GM18508 (cell line): Measurements from ENCODE around the gene ST7L.

ENCODE experiments used
- ATAC-seq: cut with Tn5 transposase; IDR thresholded peaks from one replicate; pipeline ENCODE4 v1.9.1; 2021; ENCODE audit warnings: moderate number of reproducible peaks; ENCODE audit not compliant: insufficient read depth, unreplicated experiment

ST7L gene

GRCh38 chr1:112520166-112520565, 98.8 kb downstream of the ST7L start:
- ATAC-seq = no peak

GRCh38 chr1:112518186-112518585, 100.8 kb downstream of the ST7L start:
- ATAC-seq = no peak

GRCh38 chr1:112517646-112518045, 101.3 kb downstream of the ST7L start:
- ATAC-seq = no peak

- no peak for ATAC-seq
These were observed 101.7 kb downstream of the ST7L start for GRCh38 chr1:112517231-112517630.

GRCh38 chr1:112516141-112516540, 102.8 kb downstream of the ST7L start:
- ATAC-seq = no peak

GRCh38 chr1:112515311-112516009, 103.5 kb downstream of the ST7L start:
- no peak for ATAC-seq

GRCh38 chr1:112514901-112515300, 104.0 kb downstream of the ST7L start:
- ATAC-seq = no peak

- ATAC-seq = no peak
These were observed 105.7 kb downstream of the ST7L start for GRCh38 chr1:112513112-112513870.

- ATAC-seq = no peak
These were observed 107.0 kb downstream of the ST7L start for GRCh38 chr1:112511897-112512296.

- no peak for ATAC-seq
These were observed 108.6 kb downstream of the ST7L start for GRCh38 chr1:112510340-112510739.

- no peak for ATAC-seq
These were observed 109.2 kb downstream of the ST7L start for GRCh38 chr1:112509660-112510178.

- no peak for ATAC-seq
These were observed 109.8 kb downstream of the ST7L start for GRCh38 chr1:112509005-112509659.

- no peak for ATAC-seq
These were observed 110.5 kb downstream of the ST7L start, which contains the start of gene WNT2B for GRCh38 chr1:112508278-112509004. Gene WNT2B, plus strand, starts transcription at chr1:112508965. Its CDS starts 298 bp downstream, at chr1:112509263.

GRCh38 chr1:112507921-112508277, 111.0 kb downstream of the ST7L start:
- no peak for ATAC-seq

GRCh38 chr1:112507336-112507735, 111.6 kb downstream of the ST7L start:
- ATAC-seq = no peak

GRCh38 chr1:112506731-112507130, 112.2 kb downstream of the ST7L start:
- ATAC-seq = no peak

- no peak for ATAC-seq
These were observed 112.6 kb downstream of the ST7L start for GRCh38 chr1:112506306-112506705.

GRCh38 chr1:112505878-112506277, 113.1 kb downstream of the ST7L start:
- ATAC-seq = no peak

GRCh38 chr1:112505400-112505785, 113.5 kb downstream of the ST7L start:
- ATAC-seq = no peak

GRCh38 chr1:112504661-112505399, 114.1 kb downstream of the ST7L start:
- ATAC-seq = no peak
